Osteoblast (primary cell): ENCODE data around the gene CLECL1. TPM values are rescaled to one million over a fixed set of nuclear protein-coding genes. Genes with fewer than 3 reads are reported as not detected.

Source experiments
- DNase-seq: peaks from one replicate; pipeline ENCODE4 v3.0.0; 2011; ENCODE audit warnings: low spot score, mixed read lengths; ENCODE audit not compliant: insufficient read length; ENCODE audit errors: missing footprints
- H2AFZ ChIP-seq: 2 replicates; pipeline ENCODE4 v1.6.0; 2011; ENCODE audit warnings: mild to moderate bottlenecking, low read length
- H3K27ac ChIP-seq: 2 replicates; pipeline ENCODE4 v1.5.1; 2011; ENCODE audit warnings: mild to moderate bottlenecking, low read depth, low read length, moderate library complexity
- H3K27me3 ChIP-seq: 2 replicates; pipeline ENCODE4 v1.6.0; 2012; ENCODE audit warnings: mild to moderate bottlenecking, control low read depth, inconsistent platforms, low read length, moderate library complexity; ENCODE audit not compliant: insufficient read depth
- H3K36me3 ChIP-seq: 2 replicates; pipeline ENCODE4 v1.5.1; 2011; ENCODE audit warnings: mild to moderate bottlenecking, low read length, control low read depth, moderate library complexity; ENCODE audit not compliant: insufficient read depth
- H3K4me1 ChIP-seq: 2 replicates; pipeline ENCODE4 v1.5.1; 2011; ENCODE audit warnings: mild to moderate bottlenecking, low read length, control low read depth, moderate library complexity; ENCODE audit not compliant: insufficient read depth
- H3K4me2 ChIP-seq: 2 replicates; pipeline ENCODE4 v1.6.0; 2011; ENCODE audit warnings: mild to moderate bottlenecking, low read length; ENCODE audit not compliant: insufficient read depth
- H3K4me3 ChIP-seq: fragments of 200-600 bp; sonication (generic); 3 replicates; pipeline ENCODE4 v1.5.1; 2012; ENCODE audit warnings: mild to moderate bottlenecking, low read length, inconsistent platforms; ENCODE audit not compliant: insufficient read depth
- H3K79me2 ChIP-seq: 2 replicates; pipeline ENCODE4 v1.6.0; 2012; ENCODE audit warnings: mild to moderate bottlenecking, low read length, control low read depth, inconsistent platforms; ENCODE audit not compliant: insufficient read depth
- H3K9me3 ChIP-seq: 2 replicates; pipeline ENCODE4 v1.5.1; 2011; ENCODE audit warnings: low read depth, low read length, control low read depth
- H4K20me1 ChIP-seq: 2 replicates; pipeline ENCODE4 v1.6.0; 2012; ENCODE audit warnings: mild to moderate bottlenecking, low read length, control low read depth; ENCODE audit not compliant: insufficient read depth
- total RNA-seq: library from RNA; depleted of rRNA; stranded (reverse); fragments of >200 nt; gene quantifications from 2 replicates; pipeline ENCODE4 v1.2.3, GENCODE V29; 2012
- TF ChIP-seq, protein P1 (sequence below): IDR thresholded peaks from 2 replicates; pipeline ENCODE4 v1.5.1; 2011; ENCODE audit warnings: mild to moderate bottlenecking, low read depth, low read length, moderate library complexity; ENCODE audit errors: extremely low read depth

Gene CLECL1
- total RNA-seq, 1 donor = not detected

DNA sequence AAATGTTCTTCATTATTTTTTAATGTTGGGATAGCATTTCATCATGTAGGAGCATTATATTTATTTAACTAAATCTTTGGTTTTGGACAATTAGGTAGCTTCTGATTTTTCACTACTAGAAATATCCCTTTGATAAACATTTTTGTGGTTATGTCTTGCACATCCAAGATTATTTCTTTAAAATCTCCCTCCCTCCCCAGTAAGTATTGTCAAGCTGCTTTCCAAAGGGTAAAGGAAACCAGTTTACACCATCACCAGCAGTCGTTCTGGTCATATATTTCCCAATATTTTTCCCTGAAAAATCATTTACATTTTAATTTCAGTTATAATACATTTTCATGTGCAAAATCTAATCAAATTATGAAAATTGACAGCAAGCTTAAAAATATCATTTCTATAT lies 16.7 kb upstream of the CLECL1 start:
- no peak for DNase-seq
- no peak overlapping the region for H2AFZ ChIP-seq
- no peaks in the 10 kb centered on the region for H3K4me1 ChIP-seq
- H3K4me2 ChIP-seq = no peak overlapping the region
- TF ChIP-seq, protein P1, sequence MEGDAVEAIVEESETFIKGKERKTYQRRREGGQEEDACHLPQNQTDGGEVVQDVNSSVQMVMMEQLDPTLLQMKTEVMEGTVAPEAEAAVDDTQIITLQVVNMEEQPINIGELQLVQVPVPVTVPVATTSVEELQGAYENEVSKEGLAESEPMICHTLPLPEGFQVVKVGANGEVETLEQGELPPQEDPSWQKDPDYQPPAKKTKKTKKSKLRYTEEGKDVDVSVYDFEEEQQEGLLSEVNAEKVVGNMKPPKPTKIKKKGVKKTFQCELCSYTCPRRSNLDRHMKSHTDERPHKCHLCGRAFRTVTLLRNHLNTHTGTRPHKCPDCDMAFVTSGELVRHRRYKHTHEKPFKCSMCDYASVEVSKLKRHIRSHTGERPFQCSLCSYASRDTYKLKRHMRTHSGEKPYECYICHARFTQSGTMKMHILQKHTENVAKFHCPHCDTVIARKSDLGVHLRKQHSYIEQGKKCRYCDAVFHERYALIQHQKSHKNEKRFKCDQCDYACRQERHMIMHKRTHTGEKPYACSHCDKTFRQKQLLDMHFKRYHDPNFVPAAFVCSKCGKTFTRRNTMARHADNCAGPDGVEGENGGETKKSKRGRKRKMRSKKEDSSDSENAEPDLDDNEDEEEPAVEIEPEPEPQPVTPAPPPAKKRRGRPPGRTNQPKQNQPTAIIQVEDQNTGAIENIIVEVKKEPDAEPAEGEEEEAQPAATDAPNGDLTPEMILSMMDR = no peak
- no peaks in the 10 kb centered on the region for H3K9me3 ChIP-seq
- no peaks in the 10 kb centered on the region for H3K27me3 ChIP-seq
- H3K27ac ChIP-seq = no peak overlapping the region
- no peak overlapping the region for H3K4me3 ChIP-seq
- H3K36me3 ChIP-seq = no peaks in the 10 kb centered on the region
- no peaks in the 10 kb centered on the region for H4K20me1 ChIP-seq
- H3K79me2 ChIP-seq = no peaks in the 10 kb centered on the region

DNA sequence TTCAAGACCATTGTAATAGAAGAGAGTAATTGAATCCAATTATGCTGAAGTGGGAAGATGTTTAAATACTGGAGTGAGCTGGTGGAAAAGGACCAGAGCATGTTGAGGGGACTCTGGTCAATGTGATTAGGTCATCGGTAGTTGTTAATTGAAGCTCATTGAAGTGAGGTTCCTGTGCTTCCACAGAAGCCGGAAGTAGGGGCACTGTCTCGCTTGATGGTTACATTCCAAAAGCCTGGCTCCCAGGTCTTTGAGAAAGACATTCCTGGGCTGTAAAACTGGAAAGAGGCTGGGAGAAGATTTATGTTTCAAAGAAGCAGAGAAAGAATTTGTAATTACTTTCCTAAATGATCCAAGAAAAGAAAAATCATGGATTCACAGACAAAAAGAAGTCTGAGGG lies 12.3 kb upstream of the CLECL1 start:
- no peaks in the 10 kb centered on the region for H4K20me1 ChIP-seq
- no peak for DNase-seq
- H3K27ac ChIP-seq = no peak overlapping the region
- no peaks in the 10 kb centered on the region for H3K79me2 ChIP-seq
- no peaks in the 10 kb centered on the region for H3K4me1 ChIP-seq
- H3K9me3 ChIP-seq = no peaks in the 10 kb centered on the region
- H2AFZ ChIP-seq = no peak overlapping the region
- H3K4me3 ChIP-seq = no peak overlapping the region
- no peak overlapping the region for H3K4me2 ChIP-seq
- TF ChIP-seq, protein P1 = no peak
- H3K36me3 ChIP-seq = no peaks in the 10 kb centered on the region
- H3K27me3 ChIP-seq = no peaks in the 10 kb centered on the region

DNA sequence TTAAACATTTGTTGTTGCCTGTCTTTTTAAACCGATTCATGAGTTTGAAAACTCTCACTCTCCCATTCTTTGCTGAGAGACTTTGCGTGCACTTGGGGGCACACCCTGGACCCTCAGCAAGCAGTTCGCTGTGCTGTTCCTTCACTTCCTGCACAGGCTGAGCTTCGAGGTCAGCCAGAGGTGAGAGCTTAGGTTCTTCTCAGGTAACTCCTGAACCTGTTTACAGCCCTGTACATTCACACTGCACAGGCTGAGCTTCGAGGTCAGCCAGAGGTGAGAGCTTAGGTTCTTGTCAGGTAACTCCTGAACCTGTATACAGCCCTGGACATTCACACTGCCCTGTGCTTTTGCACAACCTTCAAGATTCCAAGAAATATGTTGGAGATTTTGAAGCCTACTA lies 9.8 kb upstream of the CLECL1 start:
- H3K27me3 ChIP-seq = no peaks in the 10 kb centered on the region
- H3K36me3 ChIP-seq = no peaks in the 10 kb centered on the region
- H4K20me1 ChIP-seq = no peaks in the 10 kb centered on the region
- H3K9me3 ChIP-seq = no peaks in the 10 kb centered on the region
- TF ChIP-seq, protein P1 = no peak
- H2AFZ ChIP-seq = peak overlapping the region; percentile 40
- H3K4me2 ChIP-seq = no peak overlapping the region
- H3K4me1 ChIP-seq = no peaks in the 10 kb centered on the region
- H3K27ac ChIP-seq = no peak overlapping the region
- no peaks in the 10 kb centered on the region for H3K79me2 ChIP-seq
- DNase-seq = no peak
- H3K4me3 ChIP-seq = no peak overlapping the region

DNA sequence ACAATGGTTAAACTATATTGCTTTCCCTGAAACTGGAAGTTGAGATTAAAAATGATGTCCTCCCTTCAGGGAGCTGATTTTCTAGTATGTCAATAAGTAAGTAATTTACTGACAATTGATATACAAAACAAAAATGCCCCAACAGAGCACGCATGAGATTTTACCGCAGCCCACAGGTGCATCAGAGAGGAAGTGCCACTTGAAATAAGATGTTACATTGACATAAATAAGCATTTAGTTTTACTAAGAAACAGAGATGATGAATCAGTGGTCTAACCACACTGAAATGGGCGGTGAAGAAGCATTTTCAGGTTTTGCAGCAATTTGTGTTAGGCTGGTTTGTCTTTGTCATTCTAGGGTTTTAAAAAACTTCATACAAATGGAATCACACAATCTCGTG lies 8.8 kb upstream of the CLECL1 start:
- Histone ChIP-seq H3K4me1 (no peaks in the 10 kb centered on the region), H3K9me3 (no peaks in the 10 kb centered on the region), H3K27me3 (no peaks in the 10 kb centered on the region), H3K79me2 (no peaks in the 10 kb centered on the region), H3K27ac (no peak overlapping the region), H3K4me3 (no peak overlapping the region), H3K4me2 (no peak overlapping the region), H4K20me1 (no peaks in the 10 kb centered on the region), H3K36me3 (no peaks in the 10 kb centered on the region), H2AFZ (no peak overlapping the region)
- no peak for DNase-seq
- TF ChIP-seq, protein P1 = no peak
